HG02884 (cell line): ENCODE data around the gene RALGAPA2.

Experiments used
- ATAC-seq: cut with Tn5 transposase; IDR thresholded peaks from one replicate; pipeline ENCODE4 v1.9.1; 2021; ENCODE audit warnings: mild to moderate bottlenecking, moderate library complexity; ENCODE audit not compliant: unreplicated experiment

RALGAPA2 gene

DNA sequence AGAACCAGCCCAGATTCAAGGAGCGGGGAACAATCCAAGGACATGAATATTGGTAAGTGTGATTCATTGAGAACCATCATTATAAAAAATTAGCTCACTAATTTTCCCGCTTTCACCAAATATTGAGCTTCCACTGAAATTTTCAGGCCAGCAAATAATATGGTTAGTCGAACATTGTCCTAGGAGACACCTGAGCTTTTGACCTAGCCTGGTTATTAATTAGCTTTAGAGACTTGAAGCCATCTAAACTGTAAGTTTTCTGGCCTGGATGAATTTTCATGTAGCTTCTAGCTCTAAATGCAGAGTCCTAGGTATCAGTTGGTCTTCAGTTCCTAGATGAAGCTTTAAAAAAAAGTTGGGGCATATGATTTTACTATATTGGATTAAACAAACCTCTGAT lies 17.1 kb upstream of the RALGAPA2 start:
- ATAC-seq: no peak

DNA sequence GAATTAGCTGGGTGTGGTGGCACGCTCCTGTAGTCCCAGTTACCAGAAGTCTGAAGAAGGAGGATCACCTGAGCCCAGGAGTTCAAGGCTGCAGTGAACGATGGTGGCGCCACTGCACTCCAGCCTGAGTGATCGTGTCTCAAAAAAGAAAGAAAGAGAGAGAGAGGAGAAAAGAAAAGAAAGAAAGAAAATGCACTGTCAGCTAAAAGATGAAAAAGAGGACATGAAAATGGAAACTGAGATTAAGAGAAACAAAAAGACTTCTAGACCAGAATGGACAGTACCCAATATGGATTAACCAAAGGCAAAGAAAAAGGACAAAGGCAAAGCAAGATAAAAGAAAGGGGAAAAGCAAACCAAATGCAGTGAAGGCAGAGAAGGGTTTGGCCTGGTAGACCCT lies 9.0 kb upstream of the RALGAPA2 start:
- no peak for ATAC-seq

DNA sequence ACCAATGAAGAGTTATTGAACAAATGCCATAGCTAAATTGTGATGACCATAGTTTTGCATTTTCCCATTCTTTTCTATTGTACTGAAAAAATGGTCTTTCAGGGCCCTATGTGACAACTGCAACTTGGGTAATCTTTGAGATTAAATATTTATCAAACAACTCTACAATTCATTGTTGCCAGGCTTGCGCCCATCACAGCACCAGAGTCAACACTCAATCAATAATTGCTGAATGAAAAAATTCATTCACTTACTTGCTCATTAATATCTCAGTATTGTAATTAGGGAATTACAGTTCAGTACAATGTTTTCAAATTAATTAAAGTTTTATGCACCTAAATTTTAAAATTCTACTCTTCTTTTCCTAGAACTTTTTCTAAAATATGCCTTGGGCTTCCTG lies 7.7 kb upstream of the RALGAPA2 start:
- no peak for ATAC-seq

DNA sequence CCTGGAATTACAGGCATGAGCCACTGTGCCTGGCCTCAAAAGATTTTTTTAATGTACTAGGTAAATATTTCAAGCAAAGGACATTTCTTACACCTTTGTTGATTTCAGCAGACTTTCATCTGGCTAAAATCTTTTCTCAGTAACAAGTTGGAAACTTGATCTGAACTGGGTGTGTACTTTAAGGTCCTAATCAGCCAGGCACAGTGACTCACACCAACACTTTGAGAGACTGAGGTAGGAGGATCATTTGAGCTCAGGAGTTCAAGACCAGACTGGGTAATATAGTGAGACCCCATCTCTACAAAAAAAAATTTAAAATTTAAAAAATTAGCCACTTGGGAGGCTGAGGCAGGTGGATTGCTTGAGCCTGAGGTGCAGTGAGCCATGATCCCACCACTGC lies 7.0 kb upstream of the RALGAPA2 start:
- ATAC-seq: no peak

DNA sequence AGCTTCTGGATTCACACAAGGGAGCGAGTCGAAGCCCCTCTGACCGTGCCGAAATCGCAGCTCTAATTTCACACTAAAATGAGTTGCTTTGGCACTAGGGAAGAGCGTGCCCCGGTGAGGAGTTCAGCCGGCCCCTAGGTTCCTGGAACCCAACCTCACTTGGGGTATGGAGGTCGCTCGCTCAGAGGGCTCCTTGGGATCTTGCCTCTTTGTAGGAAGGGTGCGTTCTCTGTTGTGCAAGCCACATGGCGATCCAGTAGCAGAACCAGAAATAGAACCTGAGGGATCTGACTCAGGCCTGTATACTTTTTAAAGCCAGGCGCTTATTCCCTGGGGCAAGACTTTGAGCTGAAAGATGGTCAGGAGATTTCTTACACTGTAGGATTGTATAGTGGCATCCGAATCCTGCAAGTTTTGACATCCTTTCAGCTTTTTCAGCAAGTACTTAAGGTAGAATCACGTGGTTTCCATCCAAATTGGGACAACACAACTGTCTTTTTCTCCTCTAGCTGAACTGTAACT lies 861 bp upstream of the RALGAPA2 start:
- no peak for ATAC-seq

DNA sequence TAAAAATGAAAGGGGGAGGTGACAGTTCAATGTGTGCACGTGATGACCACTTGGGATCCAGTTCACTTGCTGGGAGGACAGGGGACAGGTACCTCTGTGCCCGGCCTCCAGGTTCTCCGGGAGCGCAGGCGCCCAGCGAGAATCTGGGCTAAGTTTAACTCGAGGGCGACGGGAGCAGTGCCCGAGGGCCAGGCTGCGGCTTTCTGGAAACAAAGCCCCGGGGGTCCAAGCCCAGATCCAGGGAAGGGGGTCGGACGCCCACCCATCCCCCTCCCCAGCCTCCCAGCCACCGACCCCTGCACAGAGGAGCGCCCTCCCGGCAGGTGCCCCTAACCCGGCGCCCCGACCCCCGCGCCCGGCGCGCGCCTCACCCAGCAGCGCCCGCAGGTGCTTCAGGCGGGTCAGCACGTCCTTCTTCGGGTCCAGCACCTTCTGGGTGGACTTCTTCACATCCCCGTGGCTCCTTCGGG lies 405 bp downstream of the RALGAPA2 start:
- peak; percentile 2 for ATAC-seq

DNA sequence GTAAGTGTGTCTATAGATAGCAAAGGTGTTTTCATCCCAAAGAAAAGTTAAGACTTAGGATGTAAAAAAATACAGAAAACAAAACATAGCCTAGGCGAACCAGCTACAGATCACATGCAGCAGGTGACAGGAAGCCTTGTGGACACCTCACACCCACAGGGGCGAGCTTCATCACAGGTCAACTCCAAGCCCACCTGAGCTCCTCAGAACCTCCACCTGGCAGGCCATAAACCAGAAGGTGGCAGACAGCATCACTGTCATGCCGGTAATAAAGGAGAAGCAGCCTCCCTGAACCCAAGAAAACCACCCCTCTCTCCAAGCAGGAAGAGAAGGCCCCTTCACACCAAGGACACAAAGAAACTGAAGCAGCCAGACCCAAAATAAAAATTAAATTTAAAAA lies 1.0 kb downstream of the RALGAPA2 start:
- ATAC-seq: no peak

DNA sequence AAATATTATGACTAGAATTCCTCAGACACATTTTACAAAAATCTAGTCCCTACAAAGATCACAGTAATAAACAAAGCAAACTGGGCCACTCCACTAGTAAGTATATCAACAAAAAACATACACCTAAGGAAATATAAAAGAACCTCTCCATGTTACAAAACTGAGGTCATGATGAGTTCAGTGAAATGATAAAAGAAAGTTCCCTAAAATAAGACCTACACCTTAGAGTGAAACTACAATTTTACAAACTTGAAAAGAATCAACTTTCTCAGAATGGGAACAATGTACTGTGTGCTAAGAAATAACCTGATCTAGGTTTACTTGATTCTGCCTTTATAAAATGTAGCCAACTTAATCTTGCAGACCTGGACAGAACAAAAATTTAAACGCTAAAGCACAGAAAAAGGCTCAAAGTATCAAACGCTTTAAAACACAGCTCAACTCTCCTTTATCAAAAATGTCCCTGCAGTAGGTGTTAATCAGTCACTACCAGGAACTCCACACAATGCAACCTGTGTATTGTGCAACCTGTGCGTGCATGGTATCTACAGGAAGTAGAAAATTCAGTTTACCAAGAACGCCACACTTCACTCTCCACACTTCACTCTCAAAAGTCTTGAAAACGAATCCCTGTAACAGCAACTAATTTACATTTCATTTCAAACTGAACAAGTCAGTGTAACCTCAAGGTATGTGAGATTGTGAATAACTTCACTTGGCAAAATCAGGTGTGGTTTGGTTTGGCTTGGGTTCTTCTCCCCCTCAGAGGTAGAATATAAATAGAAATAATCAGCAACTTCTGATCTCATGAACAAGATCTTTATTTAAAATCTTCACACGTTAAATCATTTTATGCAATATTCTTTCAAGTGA lies 1.8 kb downstream of the RALGAPA2 start:
- ATAC-seq: peak; percentile 33

DNA sequence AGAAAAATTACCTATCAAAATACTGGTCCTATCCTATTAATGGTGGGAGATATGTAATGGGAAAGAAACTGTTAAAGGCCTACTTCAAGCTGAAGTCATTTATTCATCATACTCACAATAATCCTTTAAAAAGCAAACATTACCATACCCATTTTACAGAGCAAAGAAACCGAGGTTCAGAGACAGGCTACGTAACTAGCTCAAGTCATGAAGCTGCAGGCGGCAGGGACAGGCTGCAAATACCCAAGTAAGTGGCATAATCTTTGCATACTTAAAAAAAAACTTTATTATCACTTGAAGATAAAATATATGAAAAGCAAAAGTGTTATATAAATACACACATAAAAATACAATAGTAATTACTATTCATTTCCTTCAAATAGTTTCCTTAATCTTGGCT lies 2.6 kb downstream of the RALGAPA2 start:
- ATAC-seq: no peak

DNA sequence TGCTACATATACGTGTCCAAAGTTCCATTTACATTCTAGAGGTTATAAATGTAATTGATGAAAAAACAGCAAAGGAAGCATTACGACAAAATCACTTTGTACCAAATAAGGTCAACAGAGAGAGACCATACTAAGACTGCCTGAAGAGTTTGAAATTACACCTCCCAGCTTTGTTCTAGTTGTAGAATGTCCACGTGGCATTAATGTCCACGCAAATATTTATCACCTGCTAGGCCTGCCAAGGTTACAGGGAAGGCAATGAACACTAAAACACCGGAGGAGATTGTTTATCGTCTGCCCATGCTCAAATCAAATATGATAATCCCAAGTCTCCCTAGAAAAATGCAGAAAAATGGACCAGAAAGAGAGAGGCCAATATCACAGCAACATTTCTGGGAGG lies 6.2 kb downstream of the RALGAPA2 start:
- ATAC-seq: no peak

DNA sequence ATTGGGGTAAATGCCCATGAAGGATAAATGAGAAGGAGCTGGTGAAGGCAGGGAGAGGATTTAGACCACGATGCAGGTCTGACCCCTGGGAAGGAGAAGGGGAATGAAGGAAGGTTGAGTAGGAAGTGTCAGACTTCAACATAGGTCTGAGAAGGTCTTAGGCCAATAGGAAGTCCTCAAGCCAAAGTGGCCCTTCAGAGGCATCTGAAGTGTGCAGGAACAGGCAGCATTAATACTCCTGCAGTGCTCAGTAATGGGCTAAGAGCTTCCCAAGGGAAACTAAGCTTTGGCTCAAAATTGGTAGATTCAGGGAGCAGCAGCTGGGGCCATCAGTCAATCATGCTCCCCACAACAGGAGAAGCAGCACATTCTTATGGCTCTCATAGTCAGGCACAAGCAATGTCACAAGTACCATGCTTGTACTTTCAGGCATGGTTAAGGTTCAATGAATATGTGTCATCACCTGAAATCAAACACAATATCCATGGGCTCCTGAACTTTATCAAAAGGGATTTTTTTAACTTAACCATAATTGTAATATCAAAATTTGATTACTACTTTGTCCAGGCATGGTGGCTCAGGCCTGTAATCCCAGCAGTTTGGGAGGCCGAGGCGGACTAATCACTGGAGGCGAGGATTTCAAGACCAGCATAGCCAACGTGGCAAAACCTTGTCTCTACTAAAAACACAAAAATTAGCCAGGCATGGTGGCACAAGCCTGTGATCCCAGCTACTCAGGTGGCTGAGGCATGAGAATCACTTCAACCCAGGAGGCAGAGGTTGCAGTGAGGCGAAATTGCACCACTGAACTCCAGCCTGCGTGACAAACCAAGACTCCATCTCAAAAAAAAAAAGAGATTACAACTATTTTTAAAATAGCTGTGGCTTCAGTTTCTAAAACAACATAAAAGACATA lies 9.9 kb downstream of the RALGAPA2 start:
- ATAC-seq: no peak

DNA sequence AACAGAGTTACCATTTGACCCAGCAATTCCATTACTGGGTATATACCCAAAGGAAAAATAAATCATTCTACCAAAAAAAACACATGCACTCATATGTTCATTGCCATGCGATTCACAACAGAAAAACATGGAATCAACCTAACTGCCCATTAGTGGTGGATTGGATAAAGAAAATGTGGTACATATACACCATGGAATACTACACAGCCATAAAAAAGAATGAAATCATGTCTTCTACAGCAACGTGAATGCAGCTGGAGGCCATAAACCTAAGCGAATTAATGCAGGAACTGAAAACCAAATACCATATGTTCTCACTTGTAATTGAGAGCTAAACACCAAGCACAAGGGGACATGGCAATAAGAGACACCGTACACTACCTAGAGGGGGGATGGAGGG lies 12.5 kb downstream of the RALGAPA2 start:
- ATAC-seq: no peak

DNA sequence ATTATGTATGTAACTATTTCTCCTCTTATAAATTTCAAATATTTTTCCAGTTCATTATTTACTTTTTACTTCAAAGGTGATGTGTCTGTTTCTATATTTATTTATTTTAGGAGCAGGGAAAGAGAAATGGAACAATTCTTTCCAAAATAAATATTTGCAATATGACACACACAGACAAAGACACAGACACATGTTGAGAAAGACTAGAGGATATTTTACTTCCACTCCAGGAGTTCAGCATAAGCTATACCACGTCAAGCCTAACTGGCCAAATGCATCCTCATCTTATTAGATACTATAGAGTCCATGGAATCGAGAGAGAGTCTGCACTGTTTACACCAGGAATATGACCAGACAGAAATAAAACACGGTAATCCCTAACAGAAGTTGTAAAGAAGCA lies 13.3 kb downstream of the RALGAPA2 start:
- ATAC-seq: no peak

DNA sequence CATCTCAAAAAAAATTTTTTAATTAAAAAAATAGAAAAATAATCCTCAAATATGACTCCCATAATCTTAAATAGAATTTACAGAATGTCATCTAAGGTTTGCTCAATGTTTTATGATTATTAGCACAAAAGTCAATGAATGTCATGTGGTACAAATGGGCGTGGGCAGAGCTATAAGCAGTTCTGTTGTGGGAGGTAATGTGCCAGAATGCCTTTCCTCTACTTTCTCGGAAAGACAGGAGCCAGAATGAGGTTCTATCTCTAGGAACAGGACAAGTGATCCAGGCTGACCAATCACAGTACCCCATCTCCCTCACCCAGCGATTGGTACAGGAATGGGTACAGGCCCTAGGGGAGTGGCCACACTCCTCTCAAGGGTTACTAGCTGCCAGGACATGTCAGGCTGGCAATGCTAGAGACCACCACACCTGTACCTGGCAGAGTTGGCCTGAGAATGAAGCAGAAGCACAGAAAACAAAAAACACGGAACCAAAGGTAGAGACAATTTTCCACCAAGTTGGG lies 15.1 kb downstream of the RALGAPA2 start:
- ATAC-seq: no peak

DNA sequence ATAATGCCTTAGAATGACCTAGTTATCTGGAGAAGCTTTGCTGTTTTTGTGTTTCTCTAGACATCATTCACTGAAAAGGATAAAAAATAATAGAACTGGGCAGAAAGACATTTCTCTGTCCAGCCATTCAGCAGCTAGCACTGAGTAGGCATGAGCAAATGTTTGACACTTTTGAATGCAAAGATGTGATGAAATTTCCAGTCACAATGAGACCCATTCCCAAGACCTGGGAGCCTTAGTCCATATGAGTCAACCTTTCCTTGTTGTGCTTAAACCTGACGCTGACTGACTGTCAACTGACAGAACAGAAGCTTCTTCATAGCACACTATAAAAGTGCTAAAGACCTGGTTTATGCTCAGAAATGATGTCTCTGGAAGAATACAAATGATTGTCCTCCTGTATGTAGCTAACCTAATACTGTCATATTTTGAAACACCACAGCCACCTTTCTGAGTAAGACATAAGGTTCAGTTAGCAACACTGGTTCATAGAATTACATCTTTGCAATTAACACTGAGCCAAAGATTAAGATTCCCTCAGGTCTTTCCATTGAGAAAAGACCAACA lies 17.1 kb downstream of the RALGAPA2 start:
- no peak for ATAC-seq

DNA sequence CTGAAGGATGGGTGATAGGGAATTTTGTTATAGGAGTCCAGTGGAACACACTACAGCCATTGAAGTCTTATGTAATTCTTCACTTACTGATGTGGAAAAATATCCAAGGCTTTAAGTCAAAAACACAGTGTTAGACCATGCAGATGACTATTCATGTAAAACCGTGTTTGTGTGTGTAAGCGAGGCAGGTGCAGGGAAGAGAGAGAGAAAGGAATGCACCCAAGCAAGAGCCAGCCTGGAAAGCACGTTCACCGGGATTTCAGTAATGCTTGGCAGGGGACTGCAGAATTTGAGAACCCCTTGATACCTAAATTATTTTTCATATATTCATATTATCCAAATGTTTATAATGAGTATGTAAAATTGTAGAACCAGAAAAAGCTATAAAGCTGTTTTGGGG lies 17.9 kb downstream of the RALGAPA2 start:
- ATAC-seq: no peak

DNA sequence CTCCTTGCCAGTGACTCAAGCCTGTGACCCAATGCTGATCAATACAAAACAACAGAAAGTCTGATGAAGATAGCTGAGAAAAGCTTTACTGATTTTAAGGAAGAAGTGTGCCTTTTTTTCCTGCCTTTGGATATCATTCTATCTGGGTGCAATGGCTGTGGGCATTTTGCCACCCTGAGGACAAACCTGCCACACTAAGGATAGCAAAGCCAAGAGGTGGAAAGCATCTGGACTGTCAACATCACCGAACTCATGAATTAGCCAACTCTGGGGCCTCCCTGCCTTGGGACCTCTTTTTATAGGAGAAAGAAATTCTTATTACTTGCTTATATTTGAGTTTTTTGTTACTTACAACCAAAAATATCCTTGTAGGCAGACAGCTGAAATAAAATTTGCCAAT lies 19.9 kb downstream of the RALGAPA2 start:
- no peak for ATAC-seq

DNA sequence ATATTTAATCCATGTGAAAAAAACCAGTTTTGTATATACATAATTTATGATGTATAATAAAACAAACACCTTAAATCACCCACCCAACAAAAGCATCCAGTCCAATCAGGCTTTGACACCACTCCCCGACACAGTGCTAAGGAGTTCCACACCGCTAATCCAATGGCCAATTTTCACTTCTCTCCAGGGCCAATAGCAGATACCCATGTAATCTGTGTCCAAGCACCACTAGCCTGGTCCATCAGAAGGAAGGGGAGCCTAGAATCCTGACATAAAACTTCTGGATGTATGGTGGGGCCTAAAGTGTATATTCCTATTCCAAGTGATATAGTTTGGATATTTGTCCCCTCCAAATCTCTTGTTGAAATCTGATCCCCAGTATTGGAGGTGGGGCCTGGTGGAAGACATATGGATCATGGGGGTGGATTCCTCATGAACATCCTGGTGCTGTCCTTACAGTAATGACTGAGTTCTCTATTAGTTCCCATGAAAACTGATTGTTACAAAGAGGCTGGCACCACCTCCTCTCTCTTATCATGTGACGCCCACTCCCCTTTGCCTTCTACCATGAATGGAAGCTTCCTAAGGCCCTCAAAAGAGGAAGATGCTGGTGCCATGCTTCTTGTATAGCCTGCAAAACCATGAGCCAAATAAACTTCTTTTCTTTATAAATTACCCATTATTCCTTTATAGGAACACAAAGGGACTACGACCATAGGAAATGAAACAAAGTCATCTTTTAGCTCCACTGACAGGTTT lies 20.8 kb downstream of the RALGAPA2 start:
- peak; percentile 46 for ATAC-seq

DNA sequence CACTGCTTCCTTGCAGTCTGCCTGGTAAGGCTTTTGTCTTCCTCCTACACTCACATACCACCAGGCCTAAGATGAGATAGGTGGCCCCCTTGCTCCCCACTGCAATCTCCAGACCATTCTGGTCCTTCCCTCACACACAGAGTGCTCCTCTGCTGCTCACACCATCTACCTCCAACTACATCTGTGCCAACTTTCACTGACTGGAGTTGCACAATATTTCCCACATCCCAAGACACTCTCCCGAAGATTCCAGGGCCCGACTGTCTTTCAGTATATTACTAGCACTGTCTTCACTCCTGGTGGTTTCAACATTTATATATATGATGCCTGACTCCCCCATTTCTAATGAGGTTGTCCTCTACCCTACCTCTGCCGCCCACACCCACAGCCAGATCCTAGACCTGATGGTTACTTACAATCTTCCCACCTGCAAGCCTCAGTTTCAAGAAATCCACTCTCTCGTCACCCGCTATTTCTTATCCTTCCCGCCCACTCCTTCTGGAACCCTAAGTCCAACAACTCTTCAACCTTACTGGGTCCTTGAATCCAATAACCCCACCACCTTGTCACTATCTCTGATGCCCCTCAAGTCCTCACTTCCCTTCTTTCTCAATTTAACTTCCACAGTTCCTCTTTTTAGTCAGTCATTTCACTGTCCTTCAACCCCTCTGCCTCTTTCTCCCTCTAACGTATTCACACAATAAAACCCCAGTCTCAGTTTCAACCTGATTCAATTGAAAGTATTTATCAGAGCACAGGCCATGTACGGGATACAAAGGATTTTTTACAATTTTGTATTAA lies 21.6 kb downstream of the RALGAPA2 start:
- ATAC-seq: peak; percentile 90
